ENCODE measurements around the gene TYRO3. TPM values are rescaled to one million over a fixed set of nuclear protein-coding genes. Genes with fewer than 3 reads are reported as not detected.
"Not testable (repeated sequence)": the region's sequence is repeated elsewhere in the genome, so short reads cannot be mapped to it uniquely, and the experiment has no call there.

TYRO3 gene
- total RNA-seq, 1 donor from 2014 or later: 0.22 TPM

GRCh38 chr15:41578736-41579383, 19.8 kb downstream of the TYRO3 start:
- H3K4me1 Mint-ChIP-seq: no peaks in the 10 kb centered on the region
- no peak overlapping the region for H3K4me3 Mint-ChIP-seq
- ATAC-seq (ENCODE audit: low read depth): no peak
- intact Hi-C loops (cut with micrococcal nuclease): no loop called here
- ChIA-PET CTCF (interaction anchor here (0.6 kb wide), 1 partner anchor 231 kb away, joined by 3 read pairs; no protein-coding TSS in a partner anchor), POLR2A (interaction anchor here (0.6 to 1.0 kb wide), 2 partner anchors 10 to 35 kb away, joined by 3 to 7 read pairs; partner anchors contain the start of gene RPAP1)
- H3K27ac Mint-ChIP-seq: no peak overlapping the region
- TF ChIP-seq CTCF (IDR thresholded peaks at IDR 0.05): no peak
- no peaks in the 10 kb centered on the region for H3K36me3 Mint-ChIP-seq (ENCODE audit: low read depth)
- no peaks in the 10 kb centered on the region for H3K9me3 Mint-ChIP-seq
- DNase-seq: no peak
- peaks cover 20% of the 10 kb centered on the region for H3K27me3 Mint-ChIP-seq

DNA sequence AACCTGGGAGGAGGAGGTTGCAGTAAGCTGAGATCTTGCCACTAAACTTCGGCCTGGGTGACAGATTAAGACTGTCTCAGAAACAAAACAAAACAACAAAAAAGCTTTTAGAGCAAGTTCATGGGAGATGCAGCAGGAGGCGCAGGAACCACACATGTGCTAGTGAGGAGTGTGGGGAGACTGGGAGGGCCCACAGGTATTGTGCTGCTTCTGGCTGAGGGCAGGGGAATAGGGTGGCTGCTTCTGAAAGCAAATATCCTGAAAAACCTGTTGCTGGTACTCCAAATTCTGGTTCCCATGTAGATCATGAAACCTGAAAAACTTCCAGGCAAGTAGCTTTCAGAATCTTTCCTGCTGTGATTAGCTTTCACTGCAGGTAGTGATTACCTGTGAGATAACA, 22.1 kb downstream of the TYRO3 start:
- H3K9me3 Mint-ChIP-seq: no peaks in the 10 kb centered on the region
- H3K27me3 Mint-ChIP-seq: peaks cover 30% of the 10 kb centered on the region
- peaks cover 7% of the 10 kb centered on the region for H3K4me1 Mint-ChIP-seq
- no peaks in the 10 kb centered on the region for H3K36me3 Mint-ChIP-seq (ENCODE audit: low read depth)
- H3K4me3 Mint-ChIP-seq: no peak overlapping the region
- TF ChIP-seq CTCF (IDR thresholded peaks at IDR 0.05): no peak
- DNase-seq (no peak), ATAC-seq (ENCODE audit: low read depth) (no peak)
- no peak overlapping the region for H3K27ac Mint-ChIP-seq
- intact Hi-C loops (cut with micrococcal nuclease): no loop called here
- ChIA-PET POLR2A (no interaction called here), CTCF (no interaction called here)

DNA sequence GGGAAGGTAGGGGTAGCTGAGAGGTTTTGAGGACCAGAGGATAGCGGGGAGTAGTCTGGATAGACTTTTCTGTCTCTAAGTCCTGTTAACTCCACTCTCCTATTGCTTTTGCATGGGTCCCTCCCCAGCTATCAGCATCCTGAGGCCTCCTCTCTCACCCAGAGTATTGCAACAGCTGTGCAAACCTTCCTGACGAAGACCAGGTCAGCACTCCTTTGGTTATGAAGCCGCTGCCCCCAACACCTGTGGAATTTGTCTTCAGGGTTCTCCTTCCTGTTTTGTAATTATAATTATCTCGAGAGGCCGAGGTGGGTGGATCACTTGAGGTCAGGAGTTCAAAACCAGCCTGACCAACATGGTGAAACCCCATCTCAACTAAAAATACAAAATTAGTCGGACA, 24.8 kb downstream of the TYRO3 start:
- TF ChIP-seq CTCF (IDR thresholded peaks at IDR 0.05): no peak
- intact Hi-C loops (cut with micrococcal nuclease): no loop called here
- POLR2A ChIA-PET: no interaction called here
- DNase-seq: no peak
- Mint-ChIP-seq H3K9me3 (no peaks in the 10 kb centered on the region), H3K27me3 (peaks cover 47% of the 10 kb centered on the region), H3K4me1 (peaks cover 7% of the 10 kb centered on the region), H3K4me3 (no peak overlapping the region), H3K36me3 (ENCODE audit: low read depth) (no peaks in the 10 kb centered on the region), H3K27ac (no peak overlapping the region)
- CTCF ChIA-PET: no interaction called here
- ATAC-seq (ENCODE audit: low read depth): no peak

GRCh38 chr15:41584636-41585126, 25.7 kb downstream of the TYRO3 start:
- TF ChIP-seq CTCF (IDR thresholded peaks at IDR 0.05): no peak
- H3K4me3 Mint-ChIP-seq: peak overlapping the region; percentile 68
- peaks cover 53% of the 10 kb centered on the region for H3K27me3 Mint-ChIP-seq
- intact Hi-C loops (cut with micrococcal nuclease): loop anchor here (1.0 kb wide), 1 partner anchor 118 kb away; no protein-coding TSS in a partner anchor
- ChIA-PET CTCF (interaction anchor here (1.6 to 2.0 kb wide), 2 partner anchors 19 to 119 kb away, joined by 3 to 13 read pairs; no protein-coding TSS in a partner anchor), POLR2A (no interaction called here)
- H3K9me3 Mint-ChIP-seq: no peaks in the 10 kb centered on the region
- H3K36me3 Mint-ChIP-seq (ENCODE audit: low read depth): no peaks in the 10 kb centered on the region
- no peak overlapping the region for H3K27ac Mint-ChIP-seq
- ATAC-seq (ENCODE audit: low read depth) (no peak), DNase-seq (no peak)
- peaks cover 7% of the 10 kb centered on the region for H3K4me1 Mint-ChIP-seq

- no peaks in the 10 kb centered on the region for H3K36me3 Mint-ChIP-seq (ENCODE audit: low read depth)
- no peak overlapping the region for H3K27ac Mint-ChIP-seq
- intact Hi-C loops (cut with micrococcal nuclease): loop anchor here (1.0 kb wide), 1 partner anchor 119 kb away; no protein-coding TSS in a partner anchor
- H3K4me3 Mint-ChIP-seq: peak overlapping the region; percentile 78
- peak; percentile 61 for ATAC-seq (ENCODE audit: low read depth)
- TF ChIP-seq CTCF (IDR thresholded peaks at IDR 0.05): no peak
- peaks cover 7% of the 10 kb centered on the region for H3K4me1 Mint-ChIP-seq
- H3K9me3 Mint-ChIP-seq: no peaks in the 10 kb centered on the region
- ChIA-PET CTCF (interaction anchor here (1.0 to 2.0 kb wide), 4 partner anchors 9 to 120 kb away, joined by 3 to 13 read pairs (median 5); no protein-coding TSS in a partner anchor), POLR2A (no interaction called here)
- peak; percentile 29 for DNase-seq
- H3K27me3 Mint-ChIP-seq: peaks cover 53% of the 10 kb centered on the region
Observed at GRCh38 chr15:41585127-41586047, 26.4 kb downstream of the TYRO3 start.

GRCh38 chr15:41586531-41587282, 27.7 kb downstream of the TYRO3 start:
- CTCF ChIA-PET: interaction anchor here (1.2 to 1.6 kb wide), 2 partner anchors 10 to 17 kb away, joined by 3 to 5 read pairs; no protein-coding TSS in a partner anchor
- POLR2A ChIA-PET: not testable (repeated sequence)

More at GRCh38 chr15:41586531-41587282, 27.7 kb downstream of the TYRO3 start:
- H3K27me3 Mint-ChIP-seq: peaks cover 48% of the 10 kb centered on the region
- DNase-seq; H3K9me3 Mint-ChIP-seq; H3K4me3 Mint-ChIP-seq; H3K36me3 Mint-ChIP-seq (ENCODE audit: low read depth); intact Hi-C loops (cut with micrococcal nuclease); ATAC-seq (ENCODE audit: low read depth); H3K27ac Mint-ChIP-seq; H3K4me1 Mint-ChIP-seq: not testable (repeated sequence)
